Skin epidermis (tissue), 12 donors: ENCODE data around the gene KCNC3.

Experiments used
- H3K27ac ChIP-seq, 21 experiments: fragments of 200-600 bp; sonication (generic) in 11 of 21; one replicate each; pipeline ENCODE4 v1.5.0; 2020; ENCODE audit warnings: mild to moderate bottlenecking in 3 of 21, inconsistent platforms in 2 of 21, moderate library complexity in 2 of 21
- H3K4me3 ChIP-seq, 7 experiments: fragments of 200-600 bp; sonication (generic) in 2 of 7; one replicate each; pipeline ENCODE4 v1.5.0; 2020; ENCODE audit warnings: inconsistent platforms in 2 of 7, mild to moderate bottlenecking in 2 of 7, moderate library complexity in 1 of 7

KCNC3 gene

GRCh38 chr19:50330365-50331078 is 1.3 kb upstream of the KCNC3 start:
- H3K27ac ChIP-seq = peak overlapping the region in 10 of 21 experiments; percentile 3 to 84 (median 58)

GRCh38 chr19:50329926-50330294 is 733 bp upstream of the KCNC3 start:
- H3K4me3 ChIP-seq = peak overlapping the region in 4 of 7 experiments; percentile 2 to 31 (median 14)
- H3K27ac ChIP-seq = peak overlapping the region in 5 of 21 experiments; percentile 1 to 81 (median 36)

More at GRCh38 chr19:50330365-50331078, 1.3 kb upstream of the KCNC3 start:
- H3K4me3 ChIP-seq = peak overlapping the region in 6 of 7 experiments; percentile 7 to 28 (median 23)

GRCh38 chr19:50328873-50329145 is 368 bp downstream of the KCNC3 start:
- Histone ChIP-seq H3K27ac (no peak overlapping the region), H3K4me3 (peak overlapping the region in 4 of 7 experiments; percentile 26 to 43 (median 32))

DNA sequence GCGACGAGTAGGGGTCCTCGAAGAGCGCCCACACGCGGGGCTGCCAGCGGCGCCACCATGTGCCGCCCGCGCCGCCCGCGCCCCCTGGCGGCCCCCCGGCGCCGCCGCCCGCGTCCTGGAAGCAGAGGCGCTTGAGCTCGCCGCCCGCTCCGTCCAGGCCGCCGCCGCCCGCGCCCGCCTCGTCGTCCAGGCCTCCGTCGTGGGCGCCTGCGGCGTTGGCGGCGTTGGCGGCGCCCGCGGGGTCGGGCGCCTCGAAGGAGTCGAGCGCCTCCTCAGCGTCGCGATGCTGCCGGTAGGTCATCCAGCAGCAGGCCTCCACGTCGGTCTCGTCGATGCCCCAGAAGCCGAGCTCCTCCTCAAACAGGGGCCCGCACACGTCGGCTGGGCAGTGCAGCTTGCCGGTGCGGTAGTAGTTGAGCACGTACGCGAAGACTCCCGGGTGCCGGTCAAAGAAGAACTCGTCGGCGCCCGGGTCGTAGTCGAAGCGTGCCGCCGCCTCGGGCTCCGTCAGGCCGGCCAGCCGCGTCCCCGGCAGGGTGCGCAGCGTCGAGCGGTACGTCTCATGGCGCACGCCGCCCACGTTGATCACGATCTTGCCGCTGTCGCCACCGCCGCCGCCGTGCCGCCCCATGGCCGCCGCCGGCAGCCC is 829 bp downstream of the KCNC3 start:
- no peak overlapping the region for H3K27ac ChIP-seq
- peak overlapping the region; percentile 21 to 43 (median 31) for H3K4me3 ChIP-seq

- H3K27ac ChIP-seq = no peak overlapping the region
Measured at GRCh38 chr19:50327461-50328223, 1.5 kb downstream of the KCNC3 start.

GRCh38 chr19:50327013-50327412 is 2.2 kb downstream of the KCNC3 start:
- H3K27ac ChIP-seq = no peak overlapping the region
- H3K4me3 ChIP-seq = no peak overlapping the region

More at GRCh38 chr19:50327461-50328223, 1.5 kb downstream of the KCNC3 start:
- H3K4me3 ChIP-seq = peak overlapping the region in 2 of 7 experiments; percentile 26 to 43

- Histone ChIP-seq H3K4me3 (peak overlapping the region in 1 of 7 experiments; percentile 9), H3K27ac (no peak overlapping the region)
Measured at GRCh38 chr19:50326101-50326664, 3.0 kb downstream of the KCNC3 start.

DNA sequence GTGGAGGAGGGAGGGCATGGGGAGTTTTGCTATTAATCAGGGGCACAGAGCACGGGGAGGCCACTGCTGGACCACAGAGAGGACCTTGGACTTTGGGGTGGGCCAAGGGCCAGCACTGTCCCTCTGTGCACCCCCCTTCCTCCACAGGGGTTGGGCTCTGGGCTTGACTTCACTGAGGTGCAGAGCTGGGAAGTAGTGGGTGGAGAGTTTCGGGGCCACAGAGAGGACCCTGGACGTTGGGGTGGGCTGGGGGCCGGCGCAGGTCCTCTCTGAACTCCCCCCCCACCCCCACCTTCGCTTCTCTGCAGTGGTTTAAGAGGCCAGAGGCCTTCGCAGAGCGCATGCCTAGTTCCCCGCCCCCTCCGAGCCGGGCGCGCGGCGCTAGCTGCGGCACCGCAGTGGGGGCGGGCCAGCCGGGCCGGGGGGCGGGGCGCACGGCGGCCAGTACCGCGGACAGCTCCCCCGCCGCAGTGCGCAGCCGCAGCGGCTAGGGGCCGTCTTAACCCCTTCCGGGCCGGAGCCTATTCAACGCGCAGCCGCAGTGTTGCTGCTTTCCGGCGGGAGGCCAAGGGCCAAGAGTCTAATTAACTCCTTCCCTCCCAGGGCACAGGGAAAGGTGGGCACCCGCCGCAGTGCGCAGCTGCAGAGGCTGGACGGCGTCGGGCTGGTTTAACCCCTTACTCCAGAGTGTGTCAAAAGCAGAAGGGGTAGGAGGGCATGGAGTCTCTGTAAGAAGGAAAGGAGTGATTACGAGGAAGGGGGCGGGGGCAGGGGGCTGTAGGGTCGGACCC is 3.7 kb downstream of the KCNC3 start:
- Histone ChIP-seq H3K27ac (no peak overlapping the region), H3K4me3 (peak overlapping the region in 1 of 7 experiments; percentile 9)

DNA sequence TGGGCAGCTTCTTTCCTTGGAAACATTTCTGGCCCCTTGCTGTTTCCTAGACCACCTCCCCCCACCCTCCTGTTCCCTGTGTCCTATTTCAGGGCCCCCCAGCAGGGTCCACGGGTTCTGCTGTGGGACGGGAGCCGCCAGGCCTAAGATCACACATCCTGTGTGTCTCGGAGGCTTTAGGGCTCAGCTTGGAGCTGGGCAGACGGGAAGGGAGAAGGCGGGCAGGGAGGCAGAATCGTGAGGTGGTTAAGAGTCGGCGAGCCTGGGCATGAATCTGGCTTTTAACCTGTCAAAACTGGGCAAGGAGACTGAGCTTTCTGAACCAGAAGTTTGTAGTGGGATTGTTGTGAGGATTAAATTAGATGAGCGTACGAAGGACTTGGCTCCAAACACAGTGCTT is 4.8 kb downstream of the KCNC3 start:
- Histone ChIP-seq H3K4me3 (no peak overlapping the region), H3K27ac (no peak overlapping the region)

DNA sequence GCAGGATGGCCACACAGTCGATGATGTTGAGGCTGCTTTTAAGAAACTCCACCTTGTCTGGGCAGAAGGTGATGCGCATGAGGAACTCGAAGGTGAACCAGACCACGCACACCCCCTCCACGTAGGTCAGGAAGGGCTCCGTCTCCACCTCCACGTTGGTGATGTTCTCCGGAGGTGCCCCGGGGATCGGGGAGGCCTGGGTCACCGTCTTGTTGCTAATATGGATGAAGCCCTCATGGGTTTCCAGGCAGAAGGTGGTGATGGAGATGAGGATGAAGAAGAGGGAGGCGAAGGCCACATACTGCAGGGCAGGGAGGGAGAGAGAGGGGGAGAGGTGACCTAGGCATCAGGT is 5.4 kb downstream of the KCNC3 start:
- no peak overlapping the region for H3K4me3 ChIP-seq
- H3K27ac ChIP-seq = no peak overlapping the region

GRCh38 chr19:50322931-50323781 is 6.0 kb downstream of the KCNC3 start:
- H3K4me3 ChIP-seq = no peak overlapping the region
- H3K27ac ChIP-seq = no peak overlapping the region

DNA sequence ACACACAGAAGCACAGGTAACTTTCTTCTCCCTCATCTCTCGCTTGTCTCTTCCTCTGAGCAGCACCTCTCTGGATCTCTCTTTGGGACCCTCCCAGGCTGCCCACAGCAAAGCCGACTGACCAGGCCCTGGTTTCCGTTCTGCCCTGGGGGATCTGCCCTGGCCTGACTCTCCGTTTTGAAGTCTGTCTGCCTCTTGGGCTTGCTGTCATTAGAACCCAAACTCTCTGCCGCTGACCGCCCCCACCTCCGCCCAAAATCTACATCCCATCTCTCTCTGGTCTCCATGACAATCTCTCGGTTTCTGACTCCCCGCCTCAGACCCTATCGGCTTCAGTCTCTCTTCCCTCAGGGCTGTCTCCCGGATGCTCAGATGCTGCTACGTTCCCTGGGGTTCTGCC is 6.9 kb downstream of the KCNC3 start:
- H3K27ac ChIP-seq = no peak overlapping the region
- H3K4me3 ChIP-seq = no peak overlapping the region

GRCh38 chr19:50321831-50322230 is 7.3 kb downstream of the KCNC3 start:
- no peak overlapping the region for H3K27ac ChIP-seq
- H3K4me3 ChIP-seq = no peak overlapping the region

- Histone ChIP-seq H3K4me3 (no peak overlapping the region), H3K27ac (no peak overlapping the region)
Measured at GRCh38 chr19:50320596-50320995, 8.6 kb downstream of the KCNC3 start.

DNA sequence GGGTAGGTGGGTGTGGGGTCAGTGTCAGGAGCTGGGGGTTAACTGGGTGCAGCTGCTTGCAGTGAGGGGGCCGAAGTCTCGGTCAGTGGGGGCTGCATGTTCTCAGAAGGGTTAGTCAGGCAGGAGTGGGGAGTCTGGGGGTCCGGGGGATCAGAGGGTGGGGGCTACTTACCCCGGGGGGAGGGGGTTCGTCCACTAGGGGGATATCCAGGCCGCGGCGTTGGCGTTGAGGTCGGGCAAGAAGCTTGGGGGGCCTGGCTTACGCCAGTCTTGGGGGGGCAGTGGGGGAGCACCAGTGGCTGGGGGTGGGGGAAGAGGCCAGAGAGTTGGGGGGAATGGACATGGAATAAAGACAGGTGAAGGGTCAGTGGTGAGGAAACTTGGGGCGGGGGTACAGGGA is 9.1 kb downstream of the KCNC3 start:
- H3K27ac ChIP-seq = no peak overlapping the region
- no peak overlapping the region for H3K4me3 ChIP-seq

DNA sequence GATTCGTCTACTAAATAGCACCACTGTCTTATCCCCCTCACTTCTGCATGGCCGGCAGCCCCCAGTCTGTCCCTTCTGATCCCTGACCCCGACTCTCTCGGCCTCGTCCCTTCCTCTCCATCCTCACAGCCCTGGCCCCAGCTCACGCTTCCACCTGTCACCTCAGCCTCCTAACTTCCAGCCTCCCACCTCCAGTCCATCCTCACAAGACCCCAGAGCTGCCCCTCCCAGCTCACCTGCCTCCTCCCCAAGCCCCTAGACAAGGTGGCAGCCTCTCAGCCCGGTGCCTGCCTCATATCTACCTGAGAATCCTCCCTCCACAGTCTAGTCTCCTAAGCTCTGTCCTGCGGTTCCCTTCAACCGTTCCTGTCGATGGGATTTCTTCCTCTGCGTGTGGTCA is 10.0 kb downstream of the KCNC3 start:
- no peak overlapping the region for H3K4me3 ChIP-seq
- no peak overlapping the region for H3K27ac ChIP-seq

- H3K27ac ChIP-seq = no peak overlapping the region
- H3K4me3 ChIP-seq = no peak overlapping the region
Measured at GRCh38 chr19:50318438-50318837, 10.7 kb downstream of the KCNC3 start.

GRCh38 chr19:50317115-50317514 is 12.1 kb downstream of the KCNC3 start:
- Histone ChIP-seq H3K27ac (no peak overlapping the region), H3K4me3 (no peak overlapping the region)
